Ovary (tissue), 9 donors: Measurements from ENCODE around the gene BAZ2B. TPM values are rescaled to one million over a fixed set of nuclear protein-coding genes. Genes with fewer than 3 reads are reported as not detected.

Experiments used
- DNase-seq, 5 donors: peaks; one replicate each; pipeline ENCODE4 v3.0.0-alpha.2; 2019 to 2020
- H3K27ac ChIP-seq, 2 donors: fragments of 200-600 bp; one replicate each; pipeline versions ENCODE4 v1.5.1 to v1.8.0; 2019 to 2022
- H3K27me3 ChIP-seq: fragments of 200-600 bp; one replicate; pipeline ENCODE4 v1.8.0; 2022
- H3K36me3 ChIP-seq: fragments of 200-600 bp; sonication (generic); one replicate; pipeline ENCODE4 v1.5.1; 2019
- H3K4me1 ChIP-seq: one replicate; pipeline ENCODE4 v1.8.1; 2013; ENCODE audit warnings: mild to moderate bottlenecking, moderate library complexity; ENCODE audit not compliant: insufficient read depth
- H3K4me3 ChIP-seq: fragments of 200-600 bp; sonication (generic); one replicate; pipeline ENCODE4 v1.5.1; 2017
- H3K9me3 ChIP-seq, 2 donors: fragments of 200-600 bp in 1 of 2; sonication (generic) in 1 of 2; one replicate each; pipeline versions ENCODE4 v1.5.1 to v1.8.1; 2013 to 2019; ENCODE audit warnings: mild to moderate bottlenecking in 1 of 2, moderate library complexity in 1 of 2
- EP300 ChIP-seq: sonication (generic); formaldehyde crosslinking; IDR thresholded peaks from one replicate; pipeline ENCODE4 v1.6.1; 2017; ENCODE audit warnings: antibody characterized with exemption
- POLR2A ChIP-seq: fragments of 450-650 bp; IDR thresholded peaks from one replicate; pipeline ENCODE4 v1.6.1; 2017; ENCODE audit warnings: antibody characterized with exemption, mild to moderate bottlenecking, moderate library complexity
- WGBS, 3 donors: extraction: QIAGEN DNeasy Blood & Tissue Kit in 1 of 3; methylation state at CpG; one replicate each; pipeline versions ENCODE4 v1.1.5 to v1.1.7; 2013 to 2017; 5-methylcytosine and 5-hydroxymethylcytosine counted together
- intact Hi-C, 4 donors: fragments of 100-400 bp; cut with DNase I; formaldehyde crosslinking; loops; one replicate each; pipeline versions ENCODE4 v1.11.0 to v1.15.1; 2022 to 2023
- polyA plus RNA-seq, 2 donors: library from polyadenylated mRNA; stranded (reverse); fragments of 200-250 nt in 1 of 2; fragments of 350-450 nt in 1 of 2; fragmentation: Illumina TruSeq in 1 of 2; extraction: RNeasy Lipid Tissue Mini Kit (QIAGEN cat#74804) in 1 of 2; gene quantifications; one replicate each; pipeline ENCODE4 v1.2.3, GENCODE V29; 2013 to 2014
- total RNA-seq, 7 donors: library from RNA; depleted of rRNA in 2 of 7; stranded (reverse); fragments of >200 nt in 2 of 7; fragmentation: NEBNext Ultra II Directional in 3 of 7; extraction: Animal tissue kit (Norgen Biotek cat#: 25700) in 3 of 7; gene quantifications; one replicate each; pipeline versions ENCODE4 v1.1.0 to v1.2.4, GENCODE V29; 2016 to 2023
- TF ChIP-seq, protein P1 (sequence below), 3 donors: fragments of 450-650 bp in 2 of 3; fragments of 200-600 bp in 1 of 3; IDR thresholded peaks; one replicate each; pipeline versions ENCODE4 v1.5.1 to v1.8.0; 2016 to 2022; ENCODE audit warnings: antibody characterized with exemption in 3 of 3, mild to moderate bottlenecking in 1 of 3
- donor health status: DM: no; HTN: no; CAD: no; lungs with moderate emphysema.
- donor health status: DM: no; HTN: no; CAD: no.
- donor health status: Bipolar disorder and iron deficiency.
- donor health status: DM: yes; HTN: yes; CAD: no.
- donor health status: DM: no; HTN: no; CAD: no.
- donor health status: DM: yes; HTN: yes; CAD: no.

The BAZ2B gene
- total and polyA plus RNA-seq, 9 donors: 31.8 to 131 (median 99.4) TPM

DNA sequence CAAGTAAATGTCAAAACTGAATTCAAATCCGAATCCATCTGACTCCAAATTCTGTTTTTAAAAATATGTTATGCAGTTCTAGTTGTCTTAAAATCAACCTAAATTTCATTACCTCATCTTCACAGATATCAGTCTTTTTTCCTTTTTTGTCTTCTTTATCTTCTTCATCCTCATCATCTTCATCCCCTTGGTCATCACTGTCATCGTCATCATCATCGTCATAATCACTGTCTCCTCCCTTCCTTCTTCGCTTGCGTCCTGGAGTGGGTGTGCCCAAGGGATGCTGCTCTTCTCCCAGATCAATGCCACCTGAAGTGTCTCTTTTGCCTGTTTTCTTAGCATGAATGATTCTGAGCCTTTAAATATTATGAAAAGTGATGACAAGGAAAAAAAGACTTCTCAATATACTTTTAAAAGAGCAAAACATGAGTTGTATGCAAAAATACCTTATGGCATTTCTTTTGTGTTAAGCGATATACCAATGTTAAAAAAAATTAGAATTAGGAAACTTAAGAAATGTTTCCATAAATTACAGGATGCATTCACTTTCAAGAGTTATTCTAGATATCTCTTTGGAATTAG lies 233.8 kb downstream of the BAZ2B start:
- TF ChIP-seq POLR2A: no peak
- no peak for TF ChIP-seq EP300
- TF ChIP-seq, protein P1, sequence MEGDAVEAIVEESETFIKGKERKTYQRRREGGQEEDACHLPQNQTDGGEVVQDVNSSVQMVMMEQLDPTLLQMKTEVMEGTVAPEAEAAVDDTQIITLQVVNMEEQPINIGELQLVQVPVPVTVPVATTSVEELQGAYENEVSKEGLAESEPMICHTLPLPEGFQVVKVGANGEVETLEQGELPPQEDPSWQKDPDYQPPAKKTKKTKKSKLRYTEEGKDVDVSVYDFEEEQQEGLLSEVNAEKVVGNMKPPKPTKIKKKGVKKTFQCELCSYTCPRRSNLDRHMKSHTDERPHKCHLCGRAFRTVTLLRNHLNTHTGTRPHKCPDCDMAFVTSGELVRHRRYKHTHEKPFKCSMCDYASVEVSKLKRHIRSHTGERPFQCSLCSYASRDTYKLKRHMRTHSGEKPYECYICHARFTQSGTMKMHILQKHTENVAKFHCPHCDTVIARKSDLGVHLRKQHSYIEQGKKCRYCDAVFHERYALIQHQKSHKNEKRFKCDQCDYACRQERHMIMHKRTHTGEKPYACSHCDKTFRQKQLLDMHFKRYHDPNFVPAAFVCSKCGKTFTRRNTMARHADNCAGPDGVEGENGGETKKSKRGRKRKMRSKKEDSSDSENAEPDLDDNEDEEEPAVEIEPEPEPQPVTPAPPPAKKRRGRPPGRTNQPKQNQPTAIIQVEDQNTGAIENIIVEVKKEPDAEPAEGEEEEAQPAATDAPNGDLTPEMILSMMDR (IDR thresholded peaks at IDR 0.05): no peak

DNA sequence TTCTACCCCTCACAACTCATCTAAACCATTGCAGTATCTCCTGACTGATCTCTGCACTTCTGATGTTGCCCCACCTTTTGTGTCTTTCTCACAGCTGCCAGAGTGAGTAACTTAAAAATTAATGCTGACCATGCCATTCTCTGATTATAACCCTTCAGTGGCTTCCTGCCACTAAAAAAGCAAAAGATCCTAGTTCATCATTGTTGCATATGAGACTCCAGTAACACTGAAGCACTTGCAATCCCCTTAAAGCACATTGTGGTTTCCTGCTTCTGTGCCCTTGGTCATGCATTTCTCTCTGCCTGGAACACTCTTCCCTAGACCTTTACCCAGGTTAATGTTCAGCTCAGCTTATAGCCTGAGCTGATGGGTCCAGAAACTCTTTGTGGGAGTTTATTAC lies 234.8 kb downstream of the BAZ2B start:
- no peak overlapping the region for H3K4me3 ChIP-seq
- TF ChIP-seq POLR2A (no peak), EP300 (no peak)
- TF ChIP-seq, protein P1 (IDR thresholded peaks at IDR 0.05): no peak
- DNase-seq: no peak
- no peaks in the 10 kb centered on the region for H3K27me3 ChIP-seq
- H3K4me1 ChIP-seq: no peaks in the 10 kb centered on the region
- no peaks in the 10 kb centered on the region for H3K9me3 ChIP-seq
- H3K27ac ChIP-seq: no peak overlapping the region
- intact Hi-C loops: no loop called here
- H3K36me3 ChIP-seq: no peaks in the 10 kb centered on the region

More for the DNA sequence above, 233.8 kb downstream of the BAZ2B start:
- intact Hi-C loops: no loop called here
- DNase-seq: no peak
- H3K27ac ChIP-seq: no peak overlapping the region
- H3K9me3 ChIP-seq: no peaks in the 10 kb centered on the region
- no peaks in the 10 kb centered on the region for H3K27me3 ChIP-seq
- H3K4me1 ChIP-seq: no peaks in the 10 kb centered on the region
- 97 to 99% (median 97%) methylated on average over 6 of the region's 6 CpGs for WGBS, 3 donors
- H3K4me3 ChIP-seq: no peak overlapping the region
- H3K36me3 ChIP-seq: no peaks in the 10 kb centered on the region

DNA sequence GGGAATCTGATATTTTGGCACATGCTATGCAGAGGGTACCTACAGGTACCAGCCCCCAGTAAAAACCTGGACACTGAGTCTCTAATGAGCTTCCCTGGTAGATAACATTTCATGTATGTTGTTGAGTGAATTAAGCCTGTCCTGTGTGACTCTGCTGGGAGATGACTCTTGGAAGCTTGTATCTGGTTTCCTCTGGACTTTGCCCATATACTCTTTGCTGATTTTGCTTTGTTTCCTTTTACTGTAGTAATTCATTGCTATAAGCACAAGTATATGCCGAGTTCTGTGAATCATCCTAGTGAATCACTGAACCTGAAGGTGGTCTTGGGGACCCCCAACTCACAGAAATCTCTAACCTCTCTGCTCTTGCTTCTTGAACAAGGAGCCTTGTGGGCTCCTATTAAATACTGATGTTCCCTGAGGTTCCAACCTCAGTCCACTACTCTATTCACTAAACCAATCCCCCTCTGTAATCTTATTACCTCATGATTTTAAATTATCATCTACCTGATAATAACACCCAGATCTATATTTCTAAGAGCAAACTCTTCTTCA lies 235.6 kb downstream of the BAZ2B start:
- no peaks in the 10 kb centered on the region for H3K36me3 ChIP-seq
- 93 to 96% (median 96%) methylated on average over 1 of the region's 1 CpG for WGBS, 3 donors

DNA sequence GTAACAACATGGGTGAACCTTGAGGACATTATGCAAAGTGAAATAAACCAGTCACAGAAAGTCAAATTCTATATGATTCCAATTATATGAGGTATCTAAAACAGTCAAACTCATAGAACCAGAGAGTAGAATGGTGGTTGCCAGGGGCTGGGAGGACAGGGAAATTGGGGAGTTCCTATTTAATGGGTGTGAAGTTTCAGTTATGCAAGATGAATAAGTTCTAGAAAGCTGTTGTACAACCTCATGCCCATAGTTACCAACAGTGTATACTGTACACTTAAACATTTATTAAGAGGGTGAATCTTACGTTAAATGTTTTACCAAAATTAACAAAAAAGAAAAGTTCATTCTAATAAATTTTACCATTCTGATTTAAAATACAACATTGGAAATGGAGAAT lies 237.2 kb downstream of the BAZ2B start:
- H3K4me1 ChIP-seq: no peaks in the 10 kb centered on the region
- H3K36me3 ChIP-seq: no peaks in the 10 kb centered on the region
- H3K27me3 ChIP-seq: no peaks in the 10 kb centered on the region
- no peak overlapping the region for H3K27ac ChIP-seq
- WGBS, 3 donors: 0 to 46% (median 41%) methylated on average over 1 of the region's 1 CpG
- DNase-seq: no peak
- TF ChIP-seq, protein P1 (IDR thresholded peaks at IDR 0.05): no peak
- TF ChIP-seq POLR2A (no peak), EP300 (no peak)
- H3K4me3 ChIP-seq: no peak overlapping the region
- no peaks in the 10 kb centered on the region for H3K9me3 ChIP-seq
- intact Hi-C loops: no loop called here

More for the DNA sequence above, 235.6 kb downstream of the BAZ2B start:
- Histone ChIP-seq H3K27ac (no peak overlapping the region), H3K27me3 (no peaks in the 10 kb centered on the region), H3K9me3 (no peaks in the 10 kb centered on the region), H3K4me1 (no peaks in the 10 kb centered on the region), H3K4me3 (no peak overlapping the region)
- TF ChIP-seq, protein P1 (IDR thresholded peaks at IDR 0.05): no peak
- TF ChIP-seq EP300 (no peak), POLR2A (no peak)
- intact Hi-C loops: no loop called here
- no peak for DNase-seq
